Measurements from ENCODE around the gene THRA.

The THRA gene

GRCh38 chr17:40062329-40063186, at the start of gene THRA:
Gene THRA, plus strand, starts transcription at chr17:40062965. Its CDS starts 11,524 bp downstream, at chr17:40074489.
- peak; percentile 98 for DNase-seq (ENCODE audit: low spot score)

GRCh38 chr17:40014375-40014980, 48.3 kb upstream of the THRA start:
- DNase-seq (ENCODE audit: low spot score), result peak; percentile 45

GRCh38 chr17:40015005-40015997, 47.5 kb upstream of the THRA start, which contains the start of gene CSF3:
Gene CSF3, plus strand, starts transcription at chr17:40015440. Its CDS starts 35 bp downstream, at chr17:40015475.
- DNase-seq (ENCODE audit: low spot score), result peak; percentile 50

- DNase-seq (ENCODE audit: low spot score), result peak; percentile 44
Observed at GRCh38 chr17:40015998-40016985, 46.5 kb upstream of the THRA start.

- DNase-seq (ENCODE audit: low spot score), result peak; percentile 32
Observed at GRCh38 chr17:40017422-40018080, 45.2 kb upstream of the THRA start.

GRCh38 chr17:40018211-40019121, 44.3 kb upstream of the THRA start:
- DNase-seq (ENCODE audit: low spot score), result peak; percentile 43

- peak; percentile 63 for DNase-seq (ENCODE audit: low spot score)
Observed at GRCh38 chr17:40019140-40019991, 43.4 kb upstream of the THRA start.

- DNase-seq (ENCODE audit: low spot score), result peak; percentile 52
Observed at GRCh38 chr17:40020146-40020545, 42.6 kb upstream of the THRA start.

- peak; percentile 37 for DNase-seq (ENCODE audit: low spot score)
Observed at GRCh38 chr17:40021451-40021971, 41.3 kb upstream of the THRA start.

- peak; percentile 27 for DNase-seq (ENCODE audit: low spot score)
Observed at GRCh38 chr17:40022497-40022896, 40.3 kb upstream of the THRA start.

GRCh38 chr17:40022961-40023541, 39.7 kb upstream of the THRA start:
- peak; percentile 27 for DNase-seq (ENCODE audit: low spot score)

- DNase-seq (ENCODE audit: low spot score), result peak; percentile 18
Observed at GRCh38 chr17:40023590-40024292, 39.0 kb upstream of the THRA start.

GRCh38 chr17:40024901-40025300, 37.9 kb upstream of the THRA start:
- no peak for DNase-seq (ENCODE audit: low spot score)

- DNase-seq (ENCODE audit: low spot score), result no peak
Observed at GRCh38 chr17:40025559-40025958, 37.2 kb upstream of the THRA start.

- DNase-seq (ENCODE audit: low spot score), result peak; percentile 18
Observed at GRCh38 chr17:40025991-40026815, 36.6 kb upstream of the THRA start.
